GM10266 (cell line): Measurements from ENCODE around the gene IGFBP6.

Experiments
- DNase-seq: peaks from one replicate; pipeline ENCODE4 v3.0.0; 2012; ENCODE audit errors: extremely low spot score
- TF ChIP-seq, protein P1 (sequence below): IDR thresholded peaks from 2 replicates; pipeline ENCODE4 v1.5.1; 2012; ENCODE audit warnings: mild to moderate bottlenecking, low read depth; ENCODE audit not compliant: control insufficient read depth, insufficient read depth; ENCODE audit errors: missing control alignments

Gene IGFBP6

DNA sequence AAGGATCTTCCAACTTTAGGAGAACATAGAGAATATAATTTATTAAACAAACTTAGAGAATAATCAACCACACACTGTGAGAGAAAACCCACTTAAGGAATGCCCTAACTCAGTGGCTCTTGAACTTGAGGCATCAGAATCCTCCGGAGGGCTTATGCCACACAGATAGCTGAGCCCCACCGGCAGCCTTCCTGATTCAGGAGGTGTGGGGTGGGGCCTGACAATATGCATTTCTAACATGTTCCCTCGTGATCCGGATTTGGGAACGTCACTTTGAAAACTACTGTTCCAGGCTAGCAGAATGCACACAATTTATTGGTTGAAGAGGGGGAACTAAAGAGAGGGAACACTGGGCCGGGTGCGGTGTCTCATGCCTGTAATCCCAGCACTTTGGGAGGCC is 3.8 kb downstream of the IGFBP6 start:
- DNase-seq, result no peak
- TF ChIP-seq, protein P1, sequence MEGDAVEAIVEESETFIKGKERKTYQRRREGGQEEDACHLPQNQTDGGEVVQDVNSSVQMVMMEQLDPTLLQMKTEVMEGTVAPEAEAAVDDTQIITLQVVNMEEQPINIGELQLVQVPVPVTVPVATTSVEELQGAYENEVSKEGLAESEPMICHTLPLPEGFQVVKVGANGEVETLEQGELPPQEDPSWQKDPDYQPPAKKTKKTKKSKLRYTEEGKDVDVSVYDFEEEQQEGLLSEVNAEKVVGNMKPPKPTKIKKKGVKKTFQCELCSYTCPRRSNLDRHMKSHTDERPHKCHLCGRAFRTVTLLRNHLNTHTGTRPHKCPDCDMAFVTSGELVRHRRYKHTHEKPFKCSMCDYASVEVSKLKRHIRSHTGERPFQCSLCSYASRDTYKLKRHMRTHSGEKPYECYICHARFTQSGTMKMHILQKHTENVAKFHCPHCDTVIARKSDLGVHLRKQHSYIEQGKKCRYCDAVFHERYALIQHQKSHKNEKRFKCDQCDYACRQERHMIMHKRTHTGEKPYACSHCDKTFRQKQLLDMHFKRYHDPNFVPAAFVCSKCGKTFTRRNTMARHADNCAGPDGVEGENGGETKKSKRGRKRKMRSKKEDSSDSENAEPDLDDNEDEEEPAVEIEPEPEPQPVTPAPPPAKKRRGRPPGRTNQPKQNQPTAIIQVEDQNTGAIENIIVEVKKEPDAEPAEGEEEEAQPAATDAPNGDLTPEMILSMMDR, result no peak

DNA sequence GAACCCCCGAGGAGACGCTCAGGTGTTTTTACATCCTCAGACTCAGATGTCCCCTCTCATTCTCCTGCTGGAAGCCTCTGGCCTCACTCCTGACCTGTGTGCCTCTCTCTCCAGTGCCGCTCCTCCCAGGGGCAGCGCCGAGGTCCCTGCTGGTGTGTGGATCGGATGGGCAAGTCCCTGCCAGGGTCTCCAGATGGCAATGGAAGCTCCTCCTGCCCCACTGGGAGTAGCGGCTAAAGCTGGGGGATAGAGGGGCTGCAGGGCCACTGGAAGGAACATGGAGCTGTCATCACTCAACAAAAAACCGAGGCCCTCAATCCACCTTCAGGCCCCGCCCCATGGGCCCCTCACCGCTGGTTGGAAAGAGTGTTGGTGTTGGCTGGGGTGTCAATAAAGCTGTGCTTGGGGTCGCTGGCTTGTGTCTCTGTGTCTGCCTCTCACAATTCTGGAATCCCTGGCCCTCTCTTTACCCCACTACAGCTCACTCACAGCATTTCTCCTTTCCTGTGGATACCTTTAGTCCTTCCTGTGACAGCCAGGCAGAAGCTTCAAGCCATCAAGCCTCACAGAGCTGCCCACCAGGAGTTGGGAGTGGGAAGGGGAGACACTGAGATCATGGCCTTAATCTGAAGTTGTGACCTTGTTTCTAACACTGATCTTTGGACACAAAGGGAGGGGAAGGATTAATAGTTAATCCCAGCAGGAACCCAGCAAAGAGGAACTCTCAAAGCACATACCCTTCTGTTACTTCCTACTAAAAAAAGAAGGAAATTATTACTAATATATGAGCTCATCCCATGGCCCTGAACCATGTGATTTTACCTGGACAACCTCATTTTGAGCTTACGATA is 4.7 kb downstream of the IGFBP6 start:
- DNase-seq, result no peak
- TF ChIP-seq, protein P1, result no peak

DNA sequence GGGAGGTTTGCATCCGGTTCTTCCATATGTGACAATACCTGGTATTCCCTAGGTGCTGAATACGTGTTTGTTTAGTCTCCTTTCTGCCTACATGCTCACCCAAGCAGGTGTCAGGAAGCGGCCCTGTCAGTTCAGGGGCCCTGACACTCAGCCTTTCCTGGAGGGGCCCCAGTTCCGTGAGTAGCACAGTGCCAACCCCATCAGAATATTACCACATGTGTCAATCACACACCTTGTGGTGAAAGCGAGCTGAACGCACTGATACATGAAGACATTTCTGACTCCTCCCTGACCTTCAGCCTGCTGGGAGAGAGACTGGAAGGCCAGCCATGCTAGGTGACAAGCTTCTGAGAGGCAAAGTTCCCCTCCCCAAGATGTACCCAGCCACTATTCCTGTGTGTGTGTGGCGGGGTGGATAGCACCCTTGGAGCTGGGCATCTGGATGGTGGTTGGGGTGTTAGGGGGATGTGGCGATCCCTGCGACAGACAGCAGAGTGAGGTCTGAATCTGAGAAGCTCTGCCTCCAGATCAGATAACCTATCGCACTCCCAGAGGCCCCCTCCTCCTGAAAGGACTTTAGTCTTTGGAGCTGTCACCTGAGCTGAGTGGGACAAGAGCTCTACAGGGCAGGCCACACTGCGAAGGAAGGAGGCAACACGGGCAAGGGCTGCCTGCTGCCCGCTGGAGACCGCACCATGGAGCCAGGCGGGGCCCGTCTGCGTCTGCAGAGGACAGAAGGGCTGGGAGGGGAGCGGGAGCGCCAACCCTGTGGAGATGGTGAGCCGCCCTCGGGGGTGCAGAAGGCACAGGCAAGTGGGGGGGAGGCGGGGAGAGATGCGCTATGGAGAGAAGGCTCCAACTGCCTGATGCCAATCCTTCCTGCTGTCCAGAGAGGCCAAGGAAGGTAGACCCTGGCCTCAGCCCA is 5.7 kb downstream of the IGFBP6 start, which contains the start of gene SOAT2:
Gene SOAT2, plus strand, starts transcription at position 604 of the 925 bp plus-strand sequence. Its CDS starts 92 bp downstream, at position 696.
- no peak for DNase-seq
- TF ChIP-seq, protein P1, result no peak

DNA sequence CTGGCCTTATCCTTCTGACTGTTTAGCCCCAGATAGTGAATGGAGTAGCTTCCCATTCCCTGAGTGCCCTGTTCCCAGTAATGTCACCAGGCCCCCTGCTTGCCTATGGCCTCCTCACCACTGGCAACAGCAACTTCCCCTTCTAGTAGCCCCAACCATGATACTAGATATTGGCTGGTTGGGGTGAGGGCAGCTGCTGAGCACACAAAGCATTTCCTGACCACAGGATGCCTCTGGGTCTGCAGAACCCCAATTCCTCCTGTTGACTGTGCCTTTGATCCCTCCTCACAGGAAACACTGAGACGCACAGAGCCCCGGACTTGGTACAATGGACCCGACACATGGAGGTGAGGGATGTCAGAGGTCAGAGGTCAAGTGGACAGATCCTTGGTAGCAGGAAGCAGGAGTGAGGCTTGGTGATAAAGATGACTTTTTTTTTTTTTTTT is 6.4 kb downstream of the IGFBP6 start:
- DNase-seq, result no peak
- TF ChIP-seq, protein P1, result no peak

DNA sequence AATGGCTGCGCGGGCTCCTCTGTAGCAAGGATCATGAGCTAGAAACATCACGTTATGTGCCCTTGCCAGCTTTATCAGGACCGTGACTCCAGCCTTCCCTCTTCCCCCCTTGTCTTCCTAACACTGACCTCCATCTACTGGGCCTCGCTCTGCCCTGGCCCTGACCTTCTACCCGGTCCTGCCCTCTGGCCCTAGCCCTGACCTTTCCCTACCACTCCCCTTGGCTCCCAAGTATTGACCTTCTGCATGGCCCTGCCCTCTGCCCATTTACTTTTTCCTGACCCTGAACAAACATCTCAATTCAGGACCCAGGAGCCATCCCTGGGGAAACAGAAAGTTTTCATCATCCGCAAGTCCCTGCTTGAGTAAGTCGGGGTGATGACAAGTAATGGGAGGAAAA is 7.8 kb downstream of the IGFBP6 start:
- TF ChIP-seq, protein P1, result no peak
- DNase-seq, result no peak

DNA sequence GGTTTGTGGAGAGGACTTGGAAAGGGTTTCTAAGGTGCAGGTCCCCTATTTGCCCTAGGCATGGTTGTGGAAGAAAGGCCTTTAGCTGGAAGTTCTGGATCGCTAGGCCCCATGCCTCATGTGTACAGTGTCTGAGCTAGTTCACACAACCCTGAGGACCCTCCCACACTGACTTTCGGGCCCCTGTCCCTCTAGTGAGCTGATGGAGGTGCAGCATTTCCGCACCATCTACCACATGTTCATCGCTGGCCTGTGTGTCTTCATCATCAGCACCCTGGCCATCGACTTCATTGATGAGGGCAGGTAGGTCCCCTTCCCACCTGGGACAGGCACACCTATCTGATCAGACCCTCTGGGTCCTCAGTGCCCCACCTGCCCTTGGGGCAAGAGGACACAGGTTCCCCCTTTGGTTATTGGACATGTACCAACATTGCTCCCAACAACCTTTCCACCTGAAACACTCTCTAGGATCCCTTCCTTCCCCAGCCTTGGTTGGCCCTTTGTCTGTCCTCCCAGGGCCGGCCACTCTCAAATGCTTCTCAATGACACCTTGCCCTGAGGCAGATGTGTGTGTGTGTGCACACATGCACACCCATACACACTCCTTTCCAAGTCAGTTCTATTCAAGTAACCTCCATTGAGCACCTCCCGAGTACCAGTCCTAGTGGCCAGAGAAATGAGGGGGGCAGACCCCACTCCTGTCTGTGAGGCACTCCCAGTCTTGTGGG is 8.4 kb downstream of the IGFBP6 start:
- DNase-seq, result no peak
- TF ChIP-seq, protein P1, result no peak
